GM23248 (cell line): ENCODE results near the gene MCRS1. TPM values are rescaled to one million over a fixed set of nuclear protein-coding genes. Genes with fewer than 3 reads are reported as not detected.
"Not testable (repeated sequence)": the region's sequence is repeated elsewhere in the genome, so short reads cannot be mapped to it uniquely, and the experiment has no call there.

ENCODE experiments used
- DNase-seq: peaks from one replicate; pipeline ENCODE4 v3.0.0-alpha.2; 2015
- H2AFZ ChIP-seq: fragments of 200-600 bp; sonication (generic); 2 replicates; pipeline ENCODE4 v1.6.1; 2016; ENCODE audit warnings: antibody characterized with exemption
- H3F3A ChIP-seq: fragments of 200-600 bp; sonication (generic); 2 replicates; pipeline ENCODE4 v1.6.1; 2016; ENCODE audit warnings: mild to moderate bottlenecking, antibody characterized with exemption, mixed run types; ENCODE audit not compliant: insufficient read depth
- H3K27ac ChIP-seq: fragments of 200-600 bp; sonication (generic); 2 replicates; pipeline ENCODE4 v1.5.1; 2016; ENCODE audit warnings: mild to moderate bottlenecking
- H3K27me3 ChIP-seq: fragments of 200-600 bp; sonication (generic); replicated peaks from 2 replicates; pipeline ENCODE4 v1.6.1; 2016; ENCODE audit warnings: mild to moderate bottlenecking; ENCODE audit not compliant: insufficient read depth
- H3K36me3 ChIP-seq: fragments of 200-600 bp; sonication (generic); 2 replicates; pipeline ENCODE4 v1.6.1; 2016; ENCODE audit warnings: low read depth, mild to moderate bottlenecking
- H3K4me1 ChIP-seq: fragments of 200-600 bp; sonication (generic); 2 replicates; pipeline ENCODE4 v1.6.1; 2016; ENCODE audit warnings: mild to moderate bottlenecking; ENCODE audit not compliant: insufficient read depth
- H3K4me2 ChIP-seq: fragments of 200-600 bp; sonication (generic); one replicate; pipeline ENCODE4 v1.6.1; 2016; ENCODE audit warnings: mild to moderate bottlenecking; ENCODE audit not compliant: unreplicated experiment
- H3K4me3 ChIP-seq: fragments of 200-600 bp; sonication (generic); 2 replicates; pipeline ENCODE4 v1.5.1; 2016; ENCODE audit warnings: mild to moderate bottlenecking
- H3K79me2 ChIP-seq: fragments of 200-600 bp; sonication (generic); 2 replicates; pipeline ENCODE4 v1.6.1; 2016; ENCODE audit warnings: mild to moderate bottlenecking; ENCODE audit not compliant: insufficient read depth
- H3K9ac ChIP-seq: fragments of 200-600 bp; sonication (generic); 2 replicates; pipeline ENCODE4 v1.6.1; 2016; ENCODE audit warnings: mild to moderate bottlenecking
- H3K9me2 ChIP-seq: fragments of 200-600 bp; sonication (generic); 2 replicates; pipeline ENCODE4 v1.6.1; 2016; ENCODE audit warnings: mixed run types, mild to moderate bottlenecking, moderate library complexity; ENCODE audit not compliant: insufficient read depth
- H3K9me3 ChIP-seq: fragments of 200-600 bp; sonication (generic); one replicate; pipeline ENCODE4 v1.6.1; 2017; ENCODE audit warnings: low read depth
- H4K20me1 ChIP-seq: fragments of 200-600 bp; sonication (generic); 2 replicates; pipeline ENCODE4 v1.6.0; 2016; ENCODE audit not compliant: insufficient read depth
- EZH2 ChIP-seq: fragments of 200-600 bp; sonication (generic); IDR thresholded peaks from 2 replicates; pipeline ENCODE4 v1.6.1; 2018; ENCODE audit warnings: antibody characterized with exemption, mild to moderate bottlenecking; ENCODE audit not compliant: insufficient read depth, poor library complexity, severe bottlenecking
- EZH2phosphoT487 ChIP-seq: fragments of 200-600 bp; sonication (generic); IDR thresholded peaks from 2 replicates; pipeline ENCODE4 v1.6.1; 2018; ENCODE audit warnings: antibody characterized with exemption, moderate library complexity, mild to moderate bottlenecking, low read depth; ENCODE audit not compliant: insufficient read depth
- WGBS, 2 experiments: methylation state at CpG; one replicate each; pipeline ENCODE4 v1.1.6; 2015 to 2017; ENCODE audit warnings: low lambda C conversion rate in 2 of 2, low coverage in 1 of 2; ENCODE audit errors: missing lambda C conversion rate in 2 of 2; 5-methylcytosine and 5-hydroxymethylcytosine counted together
- in situ Hi-C: fragments of 300-500 bp; cut with MboI; formaldehyde crosslinking; loops from 2 replicates; pipeline ENCODE4 v1.15.0; 2020
- polyA plus RNA-seq: library from polyadenylated mRNA; unstranded; fragments of >200 nt; fragmentation: Nextera tagmentation; extraction: Ambion mirVana; gene quantifications from 2 replicates; pipeline ENCODE4 v1.2.1, GENCODE V29; 2016
- total RNA-seq: library from RNA; depleted of rRNA; stranded (reverse); fragments of >200 nt; shearing (Covaris generic); gene quantifications from 2 replicates; pipeline ENCODE4 v1.2.3, GENCODE V29; 2014; rRNA removed

MCRS1 gene, protein sequence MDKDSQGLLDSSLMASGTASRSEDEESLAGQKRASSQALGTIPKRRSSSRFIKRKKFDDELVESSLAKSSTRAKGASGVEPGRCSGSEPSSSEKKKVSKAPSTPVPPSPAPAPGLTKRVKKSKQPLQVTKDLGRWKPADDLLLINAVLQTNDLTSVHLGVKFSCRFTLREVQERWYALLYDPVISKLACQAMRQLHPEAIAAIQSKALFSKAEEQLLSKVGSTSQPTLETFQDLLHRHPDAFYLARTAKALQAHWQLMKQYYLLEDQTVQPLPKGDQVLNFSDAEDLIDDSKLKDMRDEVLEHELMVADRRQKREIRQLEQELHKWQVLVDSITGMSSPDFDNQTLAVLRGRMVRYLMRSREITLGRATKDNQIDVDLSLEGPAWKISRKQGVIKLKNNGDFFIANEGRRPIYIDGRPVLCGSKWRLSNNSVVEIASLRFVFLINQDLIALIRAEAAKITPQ
- total RNA-seq (54.9 and 60.4 TPM in 2 replicates), polyA plus RNA-seq (64.2 and 66.0 TPM in 2 replicates)

DNA sequence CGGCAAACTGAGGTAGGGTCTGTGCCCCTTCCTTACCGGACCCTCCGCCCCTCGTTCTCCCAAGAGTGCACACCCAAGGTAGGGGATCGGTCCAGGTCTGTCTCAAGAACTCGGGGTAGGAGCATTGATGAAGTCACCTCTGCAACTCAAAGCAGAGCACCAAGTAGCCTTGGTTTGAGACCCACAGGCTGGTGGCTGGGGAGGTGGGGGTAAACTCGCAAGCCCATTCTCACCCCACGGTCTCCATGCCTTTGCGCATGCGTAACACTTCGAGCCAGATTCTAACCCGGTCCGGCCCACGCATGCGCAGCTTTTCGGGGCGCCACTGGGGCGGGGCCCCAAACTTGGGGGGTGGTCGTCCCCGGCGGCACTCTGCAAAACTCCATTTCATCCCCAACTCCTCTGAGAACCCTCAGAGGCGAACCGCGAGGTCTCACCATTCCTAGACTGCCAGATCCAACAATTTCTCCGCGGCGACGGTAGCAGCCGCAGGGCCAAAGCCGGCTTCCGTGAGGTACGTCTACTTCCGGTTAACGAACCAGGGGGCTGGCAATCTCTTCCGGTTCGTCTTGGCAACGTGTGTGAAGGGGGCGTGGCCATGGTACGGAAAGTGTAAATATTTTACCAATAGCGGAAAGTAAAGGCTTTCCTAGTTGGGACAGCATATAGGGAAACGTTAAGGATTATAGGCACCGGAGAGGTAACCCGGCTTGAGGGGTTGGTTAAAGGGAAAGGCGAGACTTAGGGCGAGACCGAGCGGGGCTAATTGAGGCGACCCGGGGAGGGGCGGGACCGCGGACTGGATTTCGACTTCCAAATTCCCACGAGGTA lies at the start of gene MCRS1:
Gene MCRS1, minus strand, starts transcription at position 532 of the 831 bp plus-strand sequence. CDS start 1,411 bp downstream, outside the sequence.
- peaks cover 11% of the 10 kb centered on the region; the same call in 1 of the 2 replicates for H3K4me1 ChIP-seq
- H3K9me3 ChIP-seq, result no peaks in the 10 kb centered on the region
- peak within 1 kb of the TSS; percentile 99 for H3K4me3 ChIP-seq
- peak within 1 kb of the TSS; percentile 97 for H2AFZ ChIP-seq
- H3K27me3 ChIP-seq, result no peaks in the 10 kb centered on the region
- peak within 1 kb of the TSS; percentile 96 for H3K9ac ChIP-seq
- H3K36me3 ChIP-seq, result no peaks in the 10 kb centered on the region; the same call in 1 of the 2 replicates
- H3F3A ChIP-seq, result no peaks in the 10 kb centered on the region
- no peaks in the 10 kb centered on the region for H4K20me1 ChIP-seq
- no peaks in the 10 kb centered on the region for H3K9me2 ChIP-seq
- TF ChIP-seq EZH2 (no peak), EZH2phosphoT487 (no peak)
- WGBS, 2 experiments, result 1% methylated on average over 51 to 54 of the region's 54 CpGs
- H3K27ac ChIP-seq, result peak within 1 kb of the TSS; percentile 85
- in situ Hi-C loops, result no loop called here
- peak; percentile 98 for DNase-seq
- H3K4me2 ChIP-seq, result peak within 1 kb of the TSS; percentile 87
- H3K79me2 ChIP-seq, result peaks cover 61% of the 10 kb centered on the region

DNA sequence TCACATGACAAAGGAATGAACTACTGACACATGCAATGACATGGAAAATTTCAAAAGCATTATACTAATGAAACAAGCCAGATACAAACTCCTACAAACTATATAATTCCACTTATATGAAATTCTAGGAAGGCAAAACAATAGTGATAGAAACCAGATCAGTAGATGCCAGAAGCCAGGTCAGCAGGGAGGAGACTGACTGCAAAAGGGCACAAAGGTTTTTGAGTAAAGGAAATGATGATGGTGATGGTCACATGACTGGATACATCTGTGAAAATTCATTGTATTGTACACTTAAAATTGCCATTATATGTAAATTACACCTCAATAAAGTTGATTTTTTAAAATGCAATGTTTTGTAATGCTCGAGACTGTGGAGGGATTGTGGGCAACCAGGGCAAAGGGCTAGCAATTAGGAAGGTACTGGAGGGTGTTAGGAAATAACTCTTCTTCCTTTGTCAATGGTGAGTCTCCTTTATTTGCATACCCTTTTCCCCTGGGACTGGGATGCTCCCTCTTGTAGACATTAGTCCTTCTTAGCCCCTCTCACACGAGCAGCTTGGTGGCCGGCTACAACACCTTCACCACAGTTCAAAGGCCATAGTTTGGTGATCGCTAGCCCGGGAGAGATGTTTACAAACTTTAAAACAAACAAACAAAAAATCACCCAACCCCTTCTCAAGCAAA lies 48.7 kb upstream of the MCRS1 start:
- H3K4me2 ChIP-seq, result no peak overlapping the region
- no peak overlapping the region for H3K4me3 ChIP-seq
- no peaks in the 10 kb centered on the region for H3K27me3 ChIP-seq
- H3K9me2 ChIP-seq, result no peaks in the 10 kb centered on the region
- WGBS, 2 experiments, result 53 to 59% methylated on average over 5 of the region's 5 CpGs
- H3K9ac ChIP-seq, result no peak overlapping the region
- H3F3A ChIP-seq, result no peaks in the 10 kb centered on the region; the same call in 1 of the 2 replicates
- DNase-seq, result no peak
- no peaks in the 10 kb centered on the region for H3K36me3 ChIP-seq
- in situ Hi-C loops, result no loop called here
- H3K4me1 ChIP-seq, result peaks cover 1% of the 10 kb centered on the region; the same call in 1 of the 2 replicates
- no peaks in the 10 kb centered on the region for H4K20me1 ChIP-seq
- TF ChIP-seq EZH2, result no peak
- TF ChIP-seq EZH2phosphoT487, result no peak
- no peaks in the 10 kb centered on the region for H3K79me2 ChIP-seq
- no peak overlapping the region for H3K27ac ChIP-seq
- no peaks in the 10 kb centered on the region for H3K9me3 ChIP-seq
- H2AFZ ChIP-seq, result no peak overlapping the region

DNA sequence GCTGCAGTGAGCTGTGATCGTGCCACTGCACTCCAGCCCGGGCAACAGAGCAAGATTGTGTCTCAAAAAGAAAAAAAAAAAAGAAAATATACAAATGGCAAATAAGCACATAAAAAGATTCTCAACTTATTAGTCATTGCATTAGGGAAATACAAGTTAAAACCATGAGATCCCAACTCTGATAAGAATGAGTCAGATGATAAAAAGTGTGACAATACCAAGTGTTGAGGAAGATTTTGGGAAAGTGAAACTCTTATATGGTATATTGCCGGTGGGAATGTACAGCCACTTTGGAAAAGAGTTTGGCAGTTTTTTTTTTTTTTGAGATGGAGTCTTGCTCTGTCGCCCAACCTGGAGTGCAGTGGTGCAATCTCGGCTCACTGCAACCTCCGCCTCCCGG lies 47.8 kb upstream of the MCRS1 start:
- no peak for TF ChIP-seq EZH2
- TF ChIP-seq EZH2phosphoT487, result no peak
- Histone ChIP-seq H2AFZ (no peak overlapping the region), H3K9ac (no peak overlapping the region), H3K27ac (no peak overlapping the region), H3K79me2 (no peaks in the 10 kb centered on the region), H3F3A (no peaks in the 10 kb centered on the region; the same call in 1 of the 2 replicates), H3K9me2 (no peaks in the 10 kb centered on the region), H3K36me3 (no peaks in the 10 kb centered on the region), H3K4me3 (no peak overlapping the region), H4K20me1 (no peaks in the 10 kb centered on the region), H3K9me3 (no peaks in the 10 kb centered on the region), H3K27me3 (no peaks in the 10 kb centered on the region), H3K4me2 (no peak overlapping the region), H3K4me1 (no peaks in the 10 kb centered on the region)
- in situ Hi-C loops, result no loop called here
- DNase-seq, result peak; percentile 60
- WGBS, 2 experiments, result 92 to 93% methylated on average over 3 to 7 of the region's 7 CpGs

DNA sequence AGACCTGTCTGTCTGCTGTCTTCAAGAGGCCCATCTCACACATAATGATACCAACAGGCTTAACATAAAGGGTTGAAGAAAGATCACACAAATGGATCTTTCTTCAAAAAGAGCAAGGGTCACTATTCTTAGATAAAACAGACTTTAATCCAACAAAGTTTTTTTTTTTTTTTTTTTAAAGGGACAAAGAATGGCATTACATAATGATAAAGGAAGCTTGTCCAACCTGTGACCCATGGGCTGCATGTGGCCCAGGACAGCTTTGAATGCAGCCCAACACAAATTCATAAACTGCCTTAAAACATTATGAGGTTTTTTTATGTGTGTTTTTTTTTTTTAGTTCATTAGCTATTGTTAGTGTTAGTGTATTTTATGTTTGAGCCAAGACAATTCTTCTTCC lies 44.3 kb upstream of the MCRS1 start:
- in situ Hi-C loops, result no loop called here
- no peaks in the 10 kb centered on the region for H3K36me3 ChIP-seq
- no peak for TF ChIP-seq EZH2phosphoT487
- TF ChIP-seq EZH2, result no peak

DNA sequence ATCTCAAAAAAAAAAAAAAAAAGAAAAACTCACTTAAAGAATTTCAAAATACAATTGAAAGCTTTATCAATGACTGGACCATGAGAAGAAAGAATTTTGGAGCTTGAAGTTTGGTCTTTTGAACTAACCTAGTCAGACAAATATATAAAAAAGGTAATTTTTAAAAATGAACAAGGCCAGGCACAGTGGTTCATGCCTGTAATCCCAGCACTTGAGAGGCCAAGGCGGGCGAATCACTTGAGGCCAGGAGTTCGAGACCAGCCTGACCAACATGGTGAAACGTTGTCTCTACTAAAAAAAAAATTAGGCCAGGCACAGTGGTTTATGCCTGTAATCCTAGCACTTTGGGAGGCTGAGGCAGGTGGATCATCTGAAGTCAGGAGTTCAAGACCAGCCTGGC lies 42.8 kb upstream of the MCRS1 start:
- H3K4me2 ChIP-seq, H2AFZ ChIP-seq, H3F3A ChIP-seq, in situ Hi-C loops, DNase-seq, H3K27me3 ChIP-seq, H3K4me1 ChIP-seq, H3K79me2 ChIP-seq, H3K9ac ChIP-seq, H3K4me3 ChIP-seq, H3K9me3 ChIP-seq, H3K27ac ChIP-seq, H3K36me3 ChIP-seq, H4K20me1 ChIP-seq, H3K9me2 ChIP-seq: not testable (repeated sequence)
- 78 to 85% methylated on average over 4 of the region's 4 CpGs for WGBS, 2 experiments

More for the DNA sequence above, 44.3 kb upstream of the MCRS1 start:
- H3F3A ChIP-seq, result no peaks in the 10 kb centered on the region; the same call in 1 of the 2 replicates
- H2AFZ ChIP-seq, result no peak overlapping the region
- no peaks in the 10 kb centered on the region for H3K9me3 ChIP-seq
- no peak overlapping the region for H3K4me3 ChIP-seq
- H3K27ac ChIP-seq, result no peak overlapping the region
- H3K4me1 ChIP-seq, result no peaks in the 10 kb centered on the region
- no peak overlapping the region for H3K9ac ChIP-seq
- no peak for DNase-seq
- no peak overlapping the region for H3K4me2 ChIP-seq
- H3K9me2 ChIP-seq, result no peaks in the 10 kb centered on the region
- no peaks in the 10 kb centered on the region for H3K27me3 ChIP-seq
- H3K79me2 ChIP-seq, result no peaks in the 10 kb centered on the region
- H4K20me1 ChIP-seq, result no peaks in the 10 kb centered on the region
